ENCODE data around the gene ENG.

Gene ENG

GRCh38 chr9:127794001-127794791 is 60.3 kb downstream of the ENG start:
- TF ChIP-seq GATA3 (IDR thresholded peaks at IDR 0.05; ENCODE audit: low read depth, low read length) (no peak), GATA2 (IDR thresholded peaks at IDR 0.05; ENCODE audit: low read depth, low read length) (no peak)

GRCh38 chr9:127793093-127793708 is 61.3 kb downstream of the ENG start:
- no peak for TF ChIP-seq GATA3 (IDR thresholded peaks at IDR 0.05; ENCODE audit: low read depth, low read length)
- TF ChIP-seq GATA2 (IDR thresholded peaks at IDR 0.05; ENCODE audit: low read depth, low read length): no peak

- no peak for TF ChIP-seq GATA2 (IDR thresholded peaks at IDR 0.05; ENCODE audit: low read depth, low read length)
- no peak for TF ChIP-seq GATA3 (IDR thresholded peaks at IDR 0.05; ENCODE audit: low read depth, low read length)
Measured at GRCh38 chr9:127792417-127793031, 61.9 kb downstream of the ENG start.

GRCh38 chr9:127791085-127791484 is 63.4 kb downstream of the ENG start:
- TF ChIP-seq GATA2 (IDR thresholded peaks at IDR 0.05; ENCODE audit: low read depth, low read length) (no peak), GATA3 (IDR thresholded peaks at IDR 0.05; ENCODE audit: low read depth, low read length) (no peak)

- TF ChIP-seq GATA2 (IDR thresholded peaks at IDR 0.05; ENCODE audit: low read depth, low read length): no peak
- TF ChIP-seq GATA3 (IDR thresholded peaks at IDR 0.05; ENCODE audit: low read depth, low read length): no peak
Measured at GRCh38 chr9:127790094-127790855, 64.2 kb downstream of the ENG start.

GRCh38 chr9:127789179-127789578 is 65.3 kb downstream of the ENG start:
- TF ChIP-seq GATA2 (IDR thresholded peaks at IDR 0.05; ENCODE audit: low read depth, low read length): no peak
- no peak for TF ChIP-seq GATA3 (IDR thresholded peaks at IDR 0.05; ENCODE audit: low read depth, low read length)

GRCh38 chr9:127788337-127789011 is 66.0 kb downstream of the ENG start:
- TF ChIP-seq GATA2 (IDR thresholded peaks at IDR 0.05; ENCODE audit: low read depth, low read length) (no peak), GATA3 (IDR thresholded peaks at IDR 0.05; ENCODE audit: low read depth, low read length) (no peak)

GRCh38 chr9:127786773-127787104 is 67.7 kb downstream of the ENG start:
- no peak for TF ChIP-seq GATA3 (IDR thresholded peaks at IDR 0.05; ENCODE audit: low read depth, low read length)
- no peak for TF ChIP-seq GATA2 (IDR thresholded peaks at IDR 0.05; ENCODE audit: low read depth, low read length)

GRCh38 chr9:127785933-127786772 is 68.3 kb downstream of the ENG start, which contains the start of gene CDK9:
Gene CDK9, plus strand, starts transcription at chr9:127786034. Its CDS starts 115 bp downstream, at chr9:127786149.
- TF ChIP-seq GATA2 (IDR thresholded peaks at IDR 0.05; ENCODE audit: low read depth, low read length) (no peak), GATA3 (IDR thresholded peaks at IDR 0.05; ENCODE audit: low read depth, low read length) (no peak)

- TF ChIP-seq GATA3 (IDR thresholded peaks at IDR 0.05; ENCODE audit: low read depth, low read length) (no peak), GATA2 (IDR thresholded peaks at IDR 0.05; ENCODE audit: low read depth, low read length) (no peak)
Measured at GRCh38 chr9:127785023-127785932, 69.2 kb downstream of the ENG start.

- TF ChIP-seq GATA2 (IDR thresholded peaks at IDR 0.05; ENCODE audit: low read depth, low read length) (no peak), GATA3 (IDR thresholded peaks at IDR 0.05; ENCODE audit: low read depth, low read length) (no peak)
Measured at GRCh38 chr9:127783111-127784008, 71.1 kb downstream of the ENG start.
